GM19328 (cell line): ENCODE measurements around the gene C1orf159.

ENCODE experiments used
- ATAC-seq: cut with Tn5 transposase; IDR thresholded peaks from one replicate; pipeline ENCODE4 v1.9.1; 2021; ENCODE audit warnings: mild to moderate bottlenecking, moderate library complexity; ENCODE audit not compliant: unreplicated experiment

C1orf159 gene

DNA sequence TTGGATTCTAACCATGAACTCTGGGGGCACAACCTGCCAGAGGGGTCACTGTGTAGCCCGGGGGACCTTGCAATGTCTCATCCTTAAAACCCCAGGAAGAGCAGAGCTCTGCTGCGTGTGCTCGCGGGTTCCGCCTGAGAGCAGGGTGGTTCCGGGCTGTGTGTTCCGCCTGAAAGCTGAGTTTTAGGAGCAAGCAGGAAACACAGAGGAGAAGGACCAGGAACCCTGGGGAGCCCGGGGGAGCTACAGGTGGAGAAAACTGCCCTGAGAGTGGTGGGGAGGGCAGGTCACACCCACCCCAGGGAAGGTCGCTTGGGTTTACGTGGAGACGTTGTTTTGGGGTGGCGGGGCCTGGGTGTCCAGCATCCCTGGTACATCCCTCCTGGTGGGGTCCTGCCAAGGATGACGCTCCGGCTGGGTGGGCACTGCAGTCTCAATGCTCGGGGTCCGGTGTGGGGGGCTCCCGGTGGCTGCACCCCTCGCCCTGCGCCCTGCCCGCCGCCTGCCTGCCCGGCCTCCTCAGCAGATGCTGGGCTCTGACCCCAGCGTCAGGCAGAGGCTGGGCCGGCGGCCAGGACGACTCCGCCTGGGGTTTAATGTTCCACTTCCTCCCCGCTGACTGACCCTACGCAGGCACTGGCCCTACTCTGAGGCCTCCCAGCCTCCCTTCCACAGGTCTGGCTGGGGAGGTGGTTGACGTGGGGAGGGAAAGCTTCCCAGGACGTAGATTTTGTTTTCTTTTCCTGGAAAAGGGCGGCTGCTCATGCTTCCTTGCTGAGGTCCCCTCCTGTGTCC lies 17.3 kb upstream of the C1orf159 start:
- ATAC-seq, result no peak

DNA sequence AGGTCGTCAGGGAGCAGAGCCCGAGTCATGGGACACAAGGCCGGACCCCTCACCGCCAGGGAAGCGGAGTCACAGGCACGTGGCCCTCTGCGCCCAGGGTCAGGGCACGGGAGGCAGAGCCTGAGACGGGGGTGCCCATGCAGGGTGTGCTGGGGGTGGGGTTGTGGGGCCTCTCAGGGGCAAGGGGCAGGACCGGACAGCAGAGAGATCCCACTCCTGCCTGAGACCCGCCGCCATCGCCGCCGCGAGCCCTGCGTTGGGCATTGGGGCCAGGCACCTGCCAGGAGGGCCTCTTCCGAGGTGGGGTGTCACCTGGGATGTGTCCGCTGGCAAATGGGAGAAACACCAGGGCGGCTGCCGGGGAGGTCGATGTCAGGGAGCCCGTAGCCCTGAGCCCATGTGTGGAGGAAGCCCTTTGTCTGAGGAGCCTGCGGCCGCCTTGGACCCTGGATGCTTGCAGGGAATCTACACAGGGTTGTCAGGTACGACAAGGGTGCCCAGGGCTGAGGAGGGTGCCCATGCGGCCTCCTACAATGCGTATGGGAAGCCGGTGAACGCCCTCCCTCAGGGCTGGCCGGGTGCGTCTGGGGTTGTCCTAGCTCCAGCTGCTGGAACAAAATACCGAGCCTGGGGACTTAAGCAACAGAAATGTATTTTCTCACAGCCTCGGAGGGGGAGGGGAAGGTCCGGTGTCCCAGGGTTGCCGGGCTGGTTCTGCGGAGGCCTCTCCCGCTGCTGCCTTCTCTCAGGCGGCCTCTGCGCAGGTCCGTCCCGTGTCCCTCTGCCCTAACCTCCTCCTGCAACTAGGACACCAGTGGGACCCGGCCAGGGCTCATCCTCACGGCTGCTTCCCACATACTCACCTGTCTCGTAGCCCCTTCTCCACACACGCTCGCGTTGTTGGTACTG lies 16.4 kb upstream of the C1orf159 start:
- ATAC-seq, result no peak

DNA sequence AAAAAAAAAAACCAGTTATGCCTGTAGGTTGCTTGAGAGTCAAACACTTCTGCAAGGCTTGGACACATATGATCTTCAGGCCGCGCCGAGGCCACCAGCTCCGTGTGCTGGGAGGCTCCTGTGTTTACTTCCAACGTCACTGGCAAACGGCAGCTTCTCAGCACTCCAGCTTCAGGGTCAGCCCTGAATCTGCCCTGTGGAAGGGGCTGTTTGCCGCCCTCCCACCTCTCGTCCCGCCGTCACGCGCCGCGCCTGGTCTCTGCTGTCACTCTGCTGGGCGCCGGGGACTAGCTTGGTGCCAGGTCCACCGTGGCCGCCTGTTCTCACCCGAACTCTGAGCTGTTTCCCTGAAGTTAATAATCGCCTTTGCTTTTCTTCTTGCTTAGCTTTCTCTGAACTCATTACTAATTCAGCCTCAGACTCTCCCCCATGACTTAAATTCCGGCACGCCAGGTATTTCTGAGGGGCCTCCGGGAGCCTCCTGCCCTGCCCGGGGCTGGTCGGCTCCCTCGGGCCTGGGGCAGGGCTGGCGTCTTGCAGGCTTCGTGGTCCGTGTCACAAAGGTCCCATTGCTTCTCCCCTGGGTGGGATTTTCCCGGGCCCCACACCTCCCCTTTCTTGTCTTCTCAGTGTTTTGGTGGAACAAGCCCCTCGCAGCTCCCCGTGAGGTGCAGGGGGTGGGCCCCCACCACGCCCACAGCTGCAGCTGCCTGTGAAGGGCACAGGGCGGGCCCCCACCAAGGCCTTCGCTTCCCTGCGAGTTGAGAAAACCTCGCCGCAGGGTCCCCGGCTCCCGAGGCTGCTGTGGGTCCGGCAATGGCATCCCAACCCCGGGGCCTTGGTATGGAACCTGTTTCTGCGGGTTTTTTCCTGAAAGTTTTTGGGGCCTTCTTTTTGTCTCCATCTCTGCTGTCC lies 14.6 kb upstream of the C1orf159 start:
- ATAC-seq, result no peak

DNA sequence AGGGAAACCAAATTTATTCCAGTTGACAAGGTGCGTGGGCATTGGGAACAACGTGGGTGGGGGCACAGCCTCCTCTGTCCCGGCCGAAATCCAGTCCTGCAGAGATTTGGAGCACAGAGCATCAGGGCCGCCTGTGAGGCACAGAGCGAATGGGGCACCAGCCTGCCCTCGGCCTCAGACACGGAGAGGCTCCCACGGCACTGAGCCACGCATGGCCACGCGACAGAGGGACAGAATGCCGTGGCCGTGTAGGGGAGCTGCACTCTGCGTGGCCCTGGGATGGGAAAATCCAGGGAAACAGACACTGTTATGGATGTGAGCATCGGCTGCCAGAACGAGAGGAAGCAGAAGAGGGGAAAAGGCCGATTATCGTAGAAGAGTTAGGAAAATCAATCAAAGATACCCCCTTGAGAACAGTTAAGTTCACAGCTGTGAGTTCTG lies 13.5 kb upstream of the C1orf159 start:
- ATAC-seq, result no peak

DNA sequence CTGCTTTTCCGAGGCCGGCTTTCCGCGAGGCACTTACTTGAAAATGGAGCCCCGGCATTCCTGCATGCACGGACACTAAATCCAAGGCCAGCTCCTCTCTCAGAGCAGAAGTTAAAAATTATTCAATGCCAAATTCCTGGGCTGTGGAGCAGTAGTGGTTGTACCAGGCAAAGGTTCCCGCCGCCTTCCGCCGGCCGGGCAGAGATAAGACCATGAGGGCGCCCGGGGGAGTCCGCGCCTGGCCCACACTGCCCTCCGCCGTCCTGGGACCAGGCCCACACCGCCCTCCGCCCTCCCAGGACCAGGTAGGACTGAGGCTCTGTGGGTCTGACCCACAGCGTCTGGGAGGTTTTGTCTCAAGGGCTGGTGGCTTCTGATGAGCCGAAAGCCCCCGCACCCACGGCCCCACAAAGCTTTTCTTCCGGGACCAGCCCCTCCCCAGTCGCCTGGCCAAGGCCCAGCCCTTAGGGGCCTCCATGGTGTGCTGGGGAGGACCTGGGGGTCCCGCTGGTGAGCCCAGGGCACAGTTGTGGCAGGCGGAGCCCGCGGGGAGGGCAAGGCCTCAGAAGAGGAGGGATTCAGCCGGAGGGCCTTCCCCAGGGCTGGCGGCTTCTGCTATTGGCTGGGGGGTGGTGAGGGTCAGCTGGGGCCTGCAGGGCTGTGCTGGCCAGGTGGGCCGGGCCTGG lies 12.7 kb upstream of the C1orf159 start:
- ATAC-seq, result no peak

DNA sequence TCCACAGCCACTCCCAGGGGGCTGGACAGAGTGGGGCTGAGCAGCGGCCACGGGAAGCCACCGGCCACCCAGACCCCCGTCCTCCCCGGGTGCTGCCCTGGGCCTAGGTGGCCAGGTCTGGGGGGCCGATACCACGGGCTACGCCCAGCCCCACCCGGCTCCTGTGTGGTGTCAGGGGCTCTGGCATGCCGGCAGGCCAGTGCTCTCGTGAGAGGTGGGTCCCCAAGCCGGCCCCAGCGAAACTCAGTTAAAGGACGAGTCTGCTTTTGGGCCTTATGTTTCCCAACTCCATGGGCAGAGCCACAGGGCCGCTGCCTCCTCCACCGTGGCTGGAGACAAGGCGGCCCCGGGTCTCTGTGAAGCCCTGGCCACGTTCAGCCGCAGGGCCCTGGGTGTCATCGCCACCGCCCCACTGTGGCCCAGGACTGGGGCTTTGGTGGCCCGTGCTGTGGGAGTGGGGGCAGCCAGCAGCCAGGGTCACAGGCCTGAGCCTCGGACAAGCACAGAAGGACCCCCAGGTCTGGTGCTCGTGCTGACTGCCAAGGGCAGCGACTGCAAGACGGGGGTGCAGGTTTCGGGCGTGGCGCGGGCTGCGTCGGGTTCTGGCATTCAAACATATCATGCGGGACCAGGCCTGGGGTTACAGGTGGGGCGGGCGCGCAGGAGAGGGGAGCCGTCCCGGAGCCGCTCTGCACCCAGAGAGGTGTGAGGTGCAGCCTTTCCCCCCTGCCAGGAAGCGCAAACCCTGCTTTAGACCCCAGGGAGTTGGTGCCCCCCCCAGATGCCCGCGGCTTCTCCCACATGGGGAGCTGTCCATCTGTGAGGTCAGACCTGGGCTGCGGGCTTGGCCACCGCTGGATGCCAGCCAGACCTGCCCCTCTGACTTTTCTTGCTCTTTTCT lies 11.9 kb upstream of the C1orf159 start:
- no peak for ATAC-seq

DNA sequence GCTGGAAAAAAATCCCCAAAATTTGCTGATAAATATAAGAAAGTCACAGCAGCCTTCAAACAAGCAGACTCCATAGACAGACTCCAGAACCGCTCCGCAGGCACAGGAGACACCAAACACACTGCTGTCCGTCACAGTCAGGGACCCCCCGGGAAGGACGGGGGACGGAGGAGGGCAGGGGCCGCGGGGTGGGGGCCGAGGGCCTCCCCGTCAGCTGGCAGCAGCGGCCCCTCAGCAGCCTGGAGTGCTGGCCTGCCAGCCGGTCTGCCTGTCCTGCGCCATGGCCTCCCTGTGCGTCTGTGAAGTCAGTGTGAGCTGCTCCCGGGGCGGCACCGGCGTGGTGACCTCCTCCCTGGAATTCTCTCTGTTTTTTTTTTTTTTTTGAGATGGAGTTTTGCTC lies 10.1 kb upstream of the C1orf159 start:
- ATAC-seq, result no peak

DNA sequence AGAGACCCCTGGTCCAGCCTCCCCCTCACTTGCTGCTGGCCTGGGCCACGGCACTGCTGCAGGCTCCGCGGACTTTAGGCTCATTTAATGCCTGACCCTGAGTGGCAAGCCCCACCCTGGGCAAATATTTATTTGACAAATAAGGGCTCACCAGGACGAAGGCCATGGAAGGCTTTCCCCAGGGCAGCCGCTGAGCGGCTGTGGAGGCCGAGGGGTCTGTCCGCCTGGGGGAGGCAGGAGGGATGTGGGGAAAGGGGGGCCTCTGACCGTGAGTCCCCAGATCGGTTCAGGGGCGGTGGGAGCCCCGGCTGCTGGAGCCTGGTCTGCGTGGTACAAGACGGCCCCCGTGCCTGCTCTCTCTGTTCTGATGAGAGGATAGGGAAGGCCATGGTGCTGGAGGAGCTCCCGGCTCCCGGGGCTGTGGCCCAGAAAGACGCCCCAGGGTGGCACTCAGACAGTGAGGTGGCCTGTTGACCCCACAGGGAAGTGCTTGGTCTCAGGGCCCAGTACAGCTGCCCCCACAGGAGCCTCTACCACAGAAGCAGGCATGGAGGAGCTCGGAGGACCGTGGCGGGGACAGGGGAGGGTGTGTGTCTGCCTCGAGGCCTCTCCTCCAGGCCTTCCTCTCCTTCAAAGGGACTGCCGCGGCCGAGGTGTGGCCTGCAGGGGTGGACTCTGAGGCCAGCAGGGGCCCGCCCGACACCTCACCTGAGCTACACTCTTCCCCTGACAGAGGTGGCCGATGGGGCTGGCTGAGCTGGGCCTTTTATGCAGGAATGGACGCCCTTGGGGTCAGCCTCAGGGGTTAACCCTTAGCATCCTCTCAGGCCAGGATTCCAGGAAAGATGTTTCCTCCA lies 9.1 kb upstream of the C1orf159 start:
- ATAC-seq, result no peak

DNA sequence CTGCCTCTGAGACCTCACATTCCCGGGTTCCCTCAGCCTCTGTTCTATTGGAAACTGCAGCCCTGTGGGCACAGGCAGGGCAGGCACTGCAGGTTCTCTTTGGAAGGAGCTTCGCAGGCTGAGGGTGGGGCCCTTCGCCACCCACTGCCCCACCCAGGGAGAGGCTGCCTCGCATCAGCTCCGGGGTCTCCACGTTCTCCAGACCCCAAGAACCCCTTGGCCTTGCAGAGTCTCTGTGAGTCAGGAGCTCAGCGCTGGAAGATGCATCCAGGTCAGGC lies 8.6 kb upstream of the C1orf159 start:
- ATAC-seq, result no peak

DNA sequence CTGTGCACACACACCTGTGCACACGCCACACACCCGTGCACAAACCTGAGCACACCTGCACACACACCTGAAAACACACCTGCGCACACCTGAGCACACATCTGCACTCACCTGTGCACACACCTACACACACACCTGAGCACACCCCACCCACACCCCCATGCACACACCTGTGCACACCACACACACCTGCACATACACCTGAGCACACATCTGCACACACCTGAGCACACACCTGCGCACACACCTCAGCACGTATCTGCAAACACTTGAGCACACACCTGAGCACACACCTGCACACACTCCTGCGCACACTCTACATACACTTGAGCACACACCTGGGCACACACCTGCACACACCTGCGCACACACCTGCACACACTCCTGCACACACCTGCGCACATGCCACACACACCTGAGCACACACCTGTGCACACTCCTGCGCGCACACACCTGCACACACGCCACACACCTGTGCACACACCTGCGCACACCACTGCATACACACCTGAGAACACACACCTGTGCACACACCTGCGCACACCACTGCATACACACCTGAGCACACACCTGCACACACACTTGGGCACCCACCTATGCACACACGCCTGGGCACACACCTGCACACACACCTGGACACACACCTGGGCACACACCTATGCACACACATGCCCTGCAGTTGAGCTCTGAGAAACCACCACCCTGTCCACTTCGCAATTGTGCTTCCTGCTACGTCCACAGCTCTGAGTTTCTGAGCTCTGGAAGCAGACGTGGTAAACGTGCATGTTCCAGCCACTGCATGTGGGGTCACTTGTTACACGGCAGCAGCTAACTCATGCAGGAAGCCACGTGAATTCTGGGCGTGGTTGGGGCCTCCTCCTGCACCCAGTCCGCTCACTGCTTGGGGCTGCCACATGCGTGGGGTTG lies 8.0 kb upstream of the C1orf159 start:
- no peak for ATAC-seq

DNA sequence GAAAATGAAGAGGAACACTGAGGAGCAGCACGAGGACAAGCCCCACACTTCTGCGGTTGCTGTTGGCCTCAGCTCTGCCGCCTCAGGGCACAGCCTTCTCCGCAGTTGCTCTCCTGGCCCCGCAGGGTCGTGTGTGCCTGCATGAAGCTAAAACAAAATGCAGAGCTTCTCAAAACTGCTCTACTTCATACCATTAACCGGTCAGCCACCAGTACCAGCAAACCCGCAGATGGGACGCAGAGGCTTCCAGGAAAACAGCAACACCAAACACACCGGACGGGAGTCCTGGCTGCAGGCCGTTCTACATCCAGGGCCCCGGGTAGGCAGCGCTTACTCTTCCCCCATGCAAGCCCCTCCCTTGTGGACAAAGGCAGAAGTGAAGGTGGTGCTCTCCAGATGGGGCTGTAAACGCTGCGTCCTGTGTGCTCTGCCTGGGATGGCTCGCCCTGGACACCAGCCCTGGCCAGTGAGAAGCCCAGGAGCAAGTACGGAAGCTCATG lies 7.1 kb upstream of the C1orf159 start:
- no peak for ATAC-seq

DNA sequence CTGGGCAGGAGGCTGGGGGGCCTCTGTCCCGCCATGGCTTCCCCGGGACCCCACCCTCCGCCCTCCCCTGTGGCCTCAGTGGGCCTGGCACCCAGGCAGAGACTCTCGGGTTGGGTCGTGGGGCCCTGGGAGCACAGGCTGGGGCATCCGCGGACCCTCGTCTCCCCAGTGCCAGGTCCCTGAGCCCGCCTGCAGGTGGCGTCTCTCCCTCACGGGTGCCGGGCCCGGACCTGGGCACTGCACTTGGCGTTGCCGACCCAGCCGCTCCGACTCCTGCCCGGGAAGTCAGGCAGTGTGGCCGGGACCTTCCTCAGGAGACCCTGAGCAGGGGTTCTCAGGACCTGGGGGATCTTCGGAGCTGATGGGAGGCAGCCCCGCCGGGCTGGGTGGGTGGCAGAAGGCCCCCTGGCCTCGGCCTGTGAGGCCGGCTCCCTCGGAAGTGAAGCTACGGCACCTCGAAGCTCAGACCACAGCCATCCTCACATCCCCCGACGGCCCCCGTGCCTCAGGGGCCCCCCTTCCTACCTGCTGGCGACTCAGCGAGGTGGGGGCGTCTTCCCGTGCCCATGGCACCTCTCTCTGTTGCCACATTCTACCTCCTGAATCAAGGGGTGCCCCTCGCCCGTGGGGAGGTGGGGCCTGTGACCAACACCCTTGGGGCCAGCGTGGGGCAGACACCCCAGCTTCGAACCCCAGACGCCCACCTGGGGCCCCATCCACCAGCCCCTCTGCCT lies 6.4 kb upstream of the C1orf159 start:
- ATAC-seq, result no peak

DNA sequence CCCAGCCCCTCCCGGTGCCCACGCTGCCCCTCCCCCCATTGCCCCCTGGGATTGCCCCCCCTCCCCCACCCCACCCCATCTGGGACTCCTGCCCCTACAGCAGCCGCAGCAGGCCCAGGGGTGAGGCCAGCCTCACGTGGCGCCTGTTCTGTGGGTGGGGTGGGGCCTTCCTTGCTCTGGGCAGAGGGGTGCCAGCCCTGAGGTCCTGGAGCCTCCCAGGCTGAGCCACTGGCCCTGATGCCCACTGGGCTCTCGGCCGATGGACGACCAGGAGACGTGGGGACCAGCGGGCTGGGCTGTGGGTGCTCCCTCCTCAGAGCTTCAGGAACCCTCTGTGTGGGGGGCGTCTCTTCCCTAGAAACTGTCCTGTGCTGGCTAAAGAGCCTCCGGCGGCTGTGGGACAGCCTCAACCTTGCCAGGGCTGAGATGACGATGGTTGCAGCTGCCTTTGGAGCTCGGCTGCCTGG lies 5.8 kb upstream of the C1orf159 start:
- no peak for ATAC-seq

DNA sequence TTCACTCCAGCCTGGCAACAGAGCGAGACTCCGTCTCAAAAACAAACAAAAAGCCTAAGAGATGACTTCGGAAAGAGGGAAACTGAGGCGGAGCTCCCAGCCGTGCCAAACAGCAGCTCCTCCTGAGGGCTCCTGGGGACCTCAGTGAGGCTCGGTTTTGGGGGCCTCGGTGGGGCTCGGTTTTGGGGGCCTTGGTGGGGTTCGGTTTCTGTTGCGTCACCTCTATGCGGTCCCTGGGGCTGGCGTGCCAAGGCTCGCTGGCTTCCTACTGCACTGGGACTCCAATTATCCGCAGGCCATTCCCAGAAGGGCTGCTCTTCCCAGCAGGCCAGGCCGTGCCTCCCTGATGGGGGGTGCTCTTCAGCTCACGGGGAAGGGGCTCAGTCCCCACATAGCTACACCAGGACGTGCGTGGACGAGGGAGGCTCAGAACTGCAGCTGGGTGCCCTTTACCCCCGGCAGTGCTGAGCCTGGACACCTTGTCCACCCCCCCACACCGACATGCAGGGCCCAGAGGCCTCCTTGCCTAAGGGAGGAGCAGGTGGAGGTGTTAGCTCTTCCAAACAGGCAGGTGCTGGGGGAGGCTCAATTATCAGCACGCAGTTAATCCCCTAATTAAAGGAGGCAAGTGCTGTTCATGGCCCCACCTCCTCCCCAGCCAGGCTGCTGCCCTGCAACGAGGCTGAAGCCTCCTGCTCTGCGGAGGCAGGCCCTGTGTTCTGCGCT lies 5.1 kb upstream of the C1orf159 start:
- no peak for ATAC-seq

DNA sequence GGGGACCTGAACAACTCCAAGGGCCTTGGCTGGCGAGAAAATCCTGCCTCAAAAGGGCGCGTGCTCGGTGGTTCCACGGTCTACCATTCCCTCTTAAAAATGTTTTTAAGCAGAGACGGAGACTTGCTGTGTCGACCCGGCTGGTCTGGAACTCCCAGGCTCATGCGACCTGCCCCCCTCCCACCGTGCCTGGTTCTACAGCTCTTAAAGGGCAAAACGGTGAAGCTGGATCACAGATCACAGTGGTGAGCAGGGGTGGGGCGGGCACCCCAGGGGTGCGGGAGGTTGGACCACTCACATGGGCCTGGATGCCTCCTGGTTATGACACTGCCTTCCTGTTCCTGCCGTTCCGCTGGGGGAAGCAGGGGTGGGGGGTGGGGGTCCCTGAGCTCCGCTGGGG lies 4.2 kb upstream of the C1orf159 start:
- no peak for ATAC-seq

DNA sequence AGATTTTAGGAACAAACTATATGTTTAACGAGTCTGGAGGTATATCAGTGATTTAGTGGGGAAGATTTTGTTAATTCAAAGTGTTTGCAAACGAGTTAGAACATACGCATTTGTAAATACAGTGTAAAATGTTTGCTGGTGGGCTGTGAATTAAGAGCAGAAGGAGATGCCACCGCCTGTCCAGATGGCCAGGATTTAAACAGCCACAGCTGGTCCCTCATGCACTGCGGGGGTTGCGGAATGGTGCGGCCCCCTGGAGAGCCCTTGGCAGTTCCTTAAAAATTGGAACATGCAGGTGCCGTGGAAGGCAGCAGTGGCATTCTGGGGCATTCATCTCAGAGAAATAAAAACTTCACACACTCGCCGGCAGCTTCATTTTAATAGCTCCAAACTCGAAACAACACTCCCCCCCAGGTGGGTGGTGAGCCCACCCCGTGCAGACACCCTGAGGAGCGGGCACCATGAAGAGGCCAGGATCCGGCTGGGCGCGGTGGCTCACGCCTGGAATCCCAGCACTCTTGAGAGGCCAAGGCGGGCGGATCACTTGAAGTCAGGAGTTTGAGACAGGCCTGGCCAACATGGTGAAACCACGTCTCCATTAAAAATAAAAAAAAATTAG lies 3.5 kb upstream of the C1orf159 start:
- ATAC-seq, result no peak
